Ramos (cell line): ENCODE data around the gene POLR2F.

Experiments used
- in situ Hi-C: fragments of 300-500 bp; cut with MboI; formaldehyde crosslinking; loops from one replicate; pipeline ENCODE4 v1.14.3; 2022; ENCODE audit warnings: low sequenced_read_pairs; ENCODE audit not compliant: unreplicated experiment

POLR2F gene

DNA sequence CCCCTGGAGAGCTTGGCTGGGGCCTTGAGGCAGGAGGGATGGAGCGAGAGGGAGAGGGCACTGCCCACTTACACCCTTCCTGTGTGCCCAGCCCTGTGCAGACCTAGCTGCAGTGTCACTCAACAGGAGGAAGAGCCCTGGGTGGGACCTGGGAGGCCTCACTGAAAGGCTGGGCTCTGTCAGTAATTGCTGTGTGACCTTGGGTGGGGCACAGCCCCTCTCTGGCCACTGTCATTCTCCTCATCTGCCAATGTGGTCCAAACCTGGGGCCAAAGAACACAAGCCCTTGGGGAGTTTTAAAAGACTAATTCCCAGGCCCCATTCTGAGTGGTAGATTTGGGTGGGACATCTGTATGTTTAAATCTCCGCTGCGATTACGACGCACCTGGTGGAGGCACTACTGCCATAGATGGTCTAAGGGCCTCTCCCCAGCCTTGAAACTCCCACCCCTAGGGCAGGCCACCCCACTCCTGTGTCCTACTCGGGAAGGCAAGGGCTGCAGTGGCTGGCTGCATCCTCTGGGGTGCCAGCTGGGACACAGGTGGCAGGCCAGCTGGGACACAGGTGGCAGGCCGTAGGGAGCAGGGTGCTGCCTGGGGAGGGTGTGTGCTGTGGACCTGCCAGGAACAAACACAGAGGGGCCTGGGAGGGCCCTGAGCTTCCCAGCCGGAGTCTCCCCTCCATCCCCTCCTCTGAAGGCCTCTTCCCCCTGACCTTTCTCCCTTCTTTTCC, 43.2 kb downstream of the POLR2F start:
- in situ Hi-C loops, result no loop called here

DNA sequence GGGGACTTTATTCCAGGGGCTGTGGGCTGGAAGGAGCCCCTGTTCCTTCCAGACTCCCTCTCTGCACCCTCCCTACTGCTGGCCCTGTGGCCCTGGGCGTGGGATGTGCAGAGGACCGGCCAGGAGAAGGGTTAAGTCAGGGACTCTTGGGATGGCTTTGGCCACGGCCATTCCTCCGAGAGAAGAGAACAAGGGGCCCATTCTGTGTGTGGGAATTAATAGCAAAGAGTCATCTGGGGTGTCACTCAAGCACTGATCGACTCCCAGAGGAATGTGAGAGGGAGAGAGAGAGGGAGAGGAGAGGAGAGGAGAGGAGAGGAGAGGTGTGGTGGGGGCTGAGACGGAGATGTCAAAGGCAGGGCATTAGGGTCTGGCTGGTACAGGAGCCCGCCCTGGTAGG, 45.0 kb downstream of the POLR2F start:
- in situ Hi-C loops, result no loop called here

DNA sequence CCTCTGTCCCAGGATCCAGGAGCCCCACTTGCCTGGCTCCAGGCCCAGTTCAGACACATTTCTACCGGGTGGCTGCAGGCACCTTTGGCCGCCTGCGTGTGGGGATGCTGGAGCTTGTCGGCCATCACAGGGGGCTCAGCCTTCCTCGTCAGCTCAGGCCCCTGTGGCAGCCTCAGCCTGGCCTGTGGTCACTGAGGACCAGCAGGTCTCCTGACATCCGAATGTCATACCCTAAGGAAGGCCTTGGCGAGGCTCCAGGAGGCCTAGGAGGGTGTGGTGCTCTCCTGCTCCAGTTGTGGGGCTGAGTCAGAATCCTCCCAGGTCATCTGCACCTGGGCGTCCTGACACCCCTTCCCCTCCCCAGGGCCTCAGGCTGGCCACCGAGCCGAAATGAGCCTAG, 45.7 kb downstream of the POLR2F start:
- in situ Hi-C loops, result no loop called here

DNA sequence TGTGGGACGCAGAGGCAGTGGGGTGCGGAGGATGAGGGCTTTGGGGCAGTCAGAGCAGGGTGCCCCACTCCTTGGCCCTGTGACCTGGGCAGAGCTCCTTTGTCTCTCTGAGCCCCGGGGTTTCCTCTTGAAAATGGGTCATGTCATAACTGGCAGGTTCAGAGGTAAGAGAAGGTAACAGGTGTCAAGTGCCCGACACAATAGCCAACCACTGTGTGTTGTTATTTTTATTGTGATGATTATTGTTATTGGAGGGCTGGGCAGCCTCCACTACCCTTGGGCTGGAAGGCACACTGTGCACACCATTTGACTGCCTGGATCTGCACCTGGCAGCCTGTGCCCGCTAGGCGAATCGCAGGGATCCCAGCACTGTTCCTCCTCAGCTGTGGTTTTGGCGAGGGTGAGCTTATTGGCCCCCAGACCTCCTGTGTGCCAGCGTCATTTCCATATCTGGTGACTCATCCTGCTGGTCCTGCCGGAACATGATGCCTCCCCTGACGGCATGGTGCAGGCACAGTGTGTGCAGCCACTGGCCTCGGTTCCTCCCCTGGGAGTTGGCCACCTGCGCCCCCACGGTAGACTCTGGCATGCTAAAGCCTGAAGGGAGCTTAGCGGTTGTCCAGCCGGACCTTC, 46.3 kb downstream of the POLR2F start:
- in situ Hi-C loops, result no loop called here

DNA sequence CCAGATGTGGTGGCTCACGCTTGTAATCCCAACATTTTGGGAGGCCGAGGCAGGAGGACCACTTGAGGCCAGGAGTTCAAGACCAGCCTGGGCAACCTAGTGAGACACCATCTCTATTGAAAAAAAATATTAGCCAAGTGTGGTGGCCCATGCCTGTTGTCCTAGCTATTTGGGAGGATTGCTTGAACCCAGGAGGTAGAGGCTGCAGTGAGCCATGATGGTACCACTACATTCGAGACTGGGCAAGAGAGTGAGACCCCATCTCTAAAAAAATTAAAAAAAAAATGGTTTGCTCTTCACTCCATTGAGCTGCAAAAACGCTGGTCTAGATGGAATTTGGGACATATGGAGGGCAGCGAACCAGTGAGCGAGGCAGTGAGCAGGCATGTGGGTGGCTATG, 52.4 kb downstream of the POLR2F start:
- in situ Hi-C loops, result no loop called here

DNA sequence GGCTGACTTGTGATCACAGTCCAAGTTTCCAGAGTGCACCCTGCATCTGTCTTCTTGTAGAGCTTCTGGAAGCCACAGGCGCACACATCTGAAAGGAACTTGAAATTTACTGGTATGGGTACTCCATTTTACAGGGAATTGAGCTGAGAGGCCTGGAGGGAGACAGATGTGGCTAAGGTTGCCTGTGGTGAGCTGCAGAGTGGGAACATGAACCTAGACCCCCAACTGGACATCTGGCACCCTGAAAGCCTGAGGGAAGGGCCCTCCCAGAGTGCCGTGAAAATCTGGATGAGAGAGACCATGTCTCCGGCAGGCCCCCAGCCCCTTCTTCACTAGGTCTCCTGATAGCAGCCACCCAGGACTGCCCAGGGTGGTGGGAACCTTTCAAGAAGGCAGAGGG, 53.4 kb downstream of the POLR2F start:
- in situ Hi-C loops, result no loop called here

DNA sequence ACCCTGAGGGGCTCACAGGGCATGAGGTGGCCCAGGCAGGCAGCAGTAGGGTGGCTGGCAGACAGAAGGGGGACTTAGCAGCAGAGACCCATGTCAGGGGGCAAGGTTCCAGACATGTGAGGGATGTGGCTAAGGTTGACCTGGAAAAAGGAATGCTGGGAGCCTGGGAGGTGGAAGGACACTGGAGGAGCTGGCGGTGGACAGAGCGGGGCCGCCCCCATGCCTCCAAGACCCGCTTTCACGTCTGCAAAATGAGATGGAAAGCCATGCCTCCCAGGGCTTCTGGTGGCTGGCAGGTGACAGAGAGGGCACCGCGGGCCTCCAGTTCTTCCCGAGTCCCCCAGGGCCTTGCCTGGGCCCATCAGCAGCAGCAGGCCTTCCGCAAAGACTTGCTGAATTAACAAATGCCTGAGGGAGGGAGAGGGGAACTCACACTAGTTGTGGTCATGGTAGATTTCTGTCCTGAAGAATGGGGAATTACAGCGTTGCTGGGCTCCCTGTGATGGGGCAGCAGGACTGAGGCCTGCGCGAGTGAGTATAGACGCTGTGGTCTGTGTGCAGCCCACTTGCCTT, 53.9 kb downstream of the POLR2F start:
- in situ Hi-C loops, result no loop called here

DNA sequence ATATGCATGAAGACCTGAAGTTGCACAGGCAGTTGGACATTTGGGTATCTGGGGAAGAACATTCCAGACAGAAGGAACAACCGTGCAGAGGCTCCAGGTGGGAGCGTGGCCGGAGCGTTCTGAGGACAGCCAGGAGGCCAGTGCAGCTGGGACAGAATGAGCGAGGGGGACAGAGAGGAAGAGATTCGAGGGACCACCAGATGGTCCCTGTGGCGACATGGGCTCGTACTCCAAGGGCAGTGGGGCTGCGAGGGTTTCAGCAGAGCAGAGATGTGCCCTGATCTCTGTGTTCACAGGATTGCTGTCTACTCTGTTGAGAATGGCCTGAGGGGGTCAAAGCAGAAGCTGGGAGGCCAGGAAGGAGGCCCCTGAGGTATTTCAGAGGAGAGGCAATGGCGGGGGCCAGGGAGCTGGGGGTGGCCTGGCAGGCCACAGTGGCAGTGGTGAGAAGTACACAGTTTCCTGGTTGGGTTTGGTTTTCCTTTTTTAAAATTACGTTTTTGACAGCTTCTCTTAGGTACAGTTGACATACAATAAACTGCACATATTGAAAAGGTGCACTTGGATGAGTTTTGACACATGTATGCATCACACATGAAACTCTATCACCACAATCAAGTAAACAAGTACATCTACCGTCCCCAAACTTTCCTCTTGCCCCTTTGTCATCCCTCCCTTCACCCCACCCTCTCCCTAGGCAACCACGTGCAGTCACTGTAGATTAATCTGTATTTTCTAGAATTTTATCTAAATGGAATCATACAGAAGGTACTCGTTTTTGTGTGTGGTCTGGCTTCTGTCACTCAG, 55.7 kb downstream of the POLR2F start:
- in situ Hi-C loops, result no loop called here

DNA sequence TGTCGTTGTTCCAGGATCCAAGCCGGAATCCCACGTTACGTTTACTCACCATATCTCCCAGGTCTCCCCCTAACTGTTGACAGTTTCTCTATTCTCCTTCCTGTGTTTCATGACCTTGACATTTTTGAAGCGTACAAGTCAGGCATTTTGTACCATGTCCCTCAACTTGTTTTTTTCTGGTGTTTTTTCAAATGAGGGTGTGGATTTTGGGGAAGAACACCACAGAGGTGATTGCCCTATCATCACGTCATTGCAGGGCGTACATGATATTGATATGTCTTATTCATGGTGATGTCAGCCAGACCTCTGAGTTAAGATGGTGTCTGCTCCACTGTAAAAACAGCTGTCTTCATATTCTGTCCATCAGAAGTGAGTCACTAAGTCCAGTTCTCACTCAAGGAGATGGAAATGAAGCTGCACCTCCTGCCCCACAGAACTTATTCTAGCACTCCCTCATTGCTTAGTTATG, 59.1 kb downstream of the POLR2F start:
- in situ Hi-C loops, result no loop called here

DNA sequence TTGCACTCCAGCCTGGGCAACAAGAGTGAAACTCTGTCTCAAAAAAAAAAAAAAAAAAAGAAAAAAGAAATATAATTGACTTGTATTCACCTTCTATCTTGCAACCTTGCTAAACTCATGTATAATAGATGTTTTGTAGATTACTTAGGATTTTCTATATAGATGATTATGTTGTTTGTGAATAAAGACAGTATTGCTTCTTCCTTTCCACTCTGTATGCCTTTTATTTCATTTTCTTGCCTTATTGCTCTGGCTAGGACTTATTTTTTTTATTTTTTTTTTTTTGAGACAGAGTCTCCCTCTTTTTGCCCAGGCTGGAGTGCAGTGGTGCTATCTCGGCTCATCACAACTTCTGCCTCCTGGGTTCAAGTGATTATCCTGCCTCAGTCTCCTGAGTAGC, 60.6 kb downstream of the POLR2F start:
- in situ Hi-C loops, result no loop called here

DNA sequence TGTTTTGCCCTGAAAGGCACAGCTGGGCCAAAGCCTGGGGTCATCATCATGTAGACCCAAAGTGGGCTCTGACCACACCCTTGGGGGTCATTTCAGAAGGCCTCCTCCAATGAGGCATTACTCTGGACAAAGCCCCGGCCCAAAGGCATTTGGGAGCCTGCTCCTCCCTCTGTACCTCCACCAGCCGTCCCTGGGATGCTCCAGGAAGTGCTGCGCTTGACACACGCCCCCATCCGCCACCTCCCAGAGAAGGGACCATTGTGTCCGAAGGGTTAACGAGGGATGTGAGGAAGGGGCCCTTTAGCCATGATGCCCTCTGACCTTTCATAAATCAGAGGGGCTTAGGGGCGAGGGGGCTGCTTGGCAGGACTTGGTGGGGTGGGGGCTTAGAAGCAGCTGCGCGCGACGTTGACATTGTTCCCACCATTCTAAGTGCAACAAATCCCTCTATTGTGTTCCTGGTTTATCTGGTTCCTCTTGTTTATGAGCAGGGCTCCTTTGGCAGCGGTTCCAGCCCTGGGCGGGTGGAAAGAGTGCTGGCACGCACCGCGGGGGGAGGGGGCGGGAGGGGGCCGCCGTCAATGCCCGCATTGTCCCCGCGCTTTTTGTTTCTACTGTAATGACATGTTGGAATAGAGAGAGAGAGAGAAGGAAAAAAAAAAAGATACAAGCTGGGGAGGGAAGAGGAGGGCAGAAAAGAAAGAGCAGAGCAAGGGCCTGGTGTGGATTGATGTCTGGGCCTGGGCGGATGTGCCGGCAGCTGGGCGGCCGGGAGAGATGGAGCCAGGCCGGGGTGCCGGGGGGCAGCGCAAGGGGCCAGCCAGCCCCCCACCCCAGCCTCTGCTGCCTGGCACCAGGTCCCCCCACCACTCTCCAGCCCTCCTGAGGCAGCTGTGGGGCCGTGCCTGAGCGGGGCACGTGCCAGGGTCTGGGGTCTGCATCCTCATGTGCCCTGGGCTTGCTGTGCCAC, 63.0 kb downstream of the POLR2F start:
- in situ Hi-C loops, result no loop called here

DNA sequence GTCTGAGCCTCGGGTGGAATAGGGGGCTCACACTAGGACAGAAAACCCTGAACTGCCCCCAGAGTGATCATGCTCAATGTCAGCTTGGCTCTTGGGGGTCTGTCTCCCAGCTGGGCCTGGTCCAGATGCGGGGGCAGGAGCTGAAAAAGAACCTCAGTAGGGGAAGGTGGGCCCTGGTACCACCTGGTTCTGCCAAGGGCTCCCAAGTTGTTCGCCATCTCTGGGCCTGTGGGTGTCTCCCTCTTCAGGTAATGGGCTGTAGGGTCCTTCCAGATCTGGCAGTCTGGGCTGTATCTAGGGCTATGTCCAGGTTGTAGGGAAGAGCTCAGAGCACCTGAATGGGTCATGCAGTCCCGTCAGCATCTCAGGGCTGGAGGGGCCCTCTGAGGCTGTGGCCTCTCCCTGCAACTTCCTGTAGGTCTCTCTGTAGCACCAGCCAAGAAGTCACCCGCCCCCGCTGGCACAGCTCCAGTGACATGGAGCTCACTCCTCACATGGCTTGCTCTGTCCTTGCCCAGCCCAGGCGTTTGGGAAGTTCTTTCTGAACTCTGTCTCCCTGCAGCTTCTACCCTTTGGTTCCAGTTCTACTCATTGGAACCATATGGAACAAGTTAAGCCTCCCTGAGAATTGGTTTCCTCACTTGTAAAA, 63.9 kb downstream of the POLR2F start:
- in situ Hi-C loops, result no loop called here

DNA sequence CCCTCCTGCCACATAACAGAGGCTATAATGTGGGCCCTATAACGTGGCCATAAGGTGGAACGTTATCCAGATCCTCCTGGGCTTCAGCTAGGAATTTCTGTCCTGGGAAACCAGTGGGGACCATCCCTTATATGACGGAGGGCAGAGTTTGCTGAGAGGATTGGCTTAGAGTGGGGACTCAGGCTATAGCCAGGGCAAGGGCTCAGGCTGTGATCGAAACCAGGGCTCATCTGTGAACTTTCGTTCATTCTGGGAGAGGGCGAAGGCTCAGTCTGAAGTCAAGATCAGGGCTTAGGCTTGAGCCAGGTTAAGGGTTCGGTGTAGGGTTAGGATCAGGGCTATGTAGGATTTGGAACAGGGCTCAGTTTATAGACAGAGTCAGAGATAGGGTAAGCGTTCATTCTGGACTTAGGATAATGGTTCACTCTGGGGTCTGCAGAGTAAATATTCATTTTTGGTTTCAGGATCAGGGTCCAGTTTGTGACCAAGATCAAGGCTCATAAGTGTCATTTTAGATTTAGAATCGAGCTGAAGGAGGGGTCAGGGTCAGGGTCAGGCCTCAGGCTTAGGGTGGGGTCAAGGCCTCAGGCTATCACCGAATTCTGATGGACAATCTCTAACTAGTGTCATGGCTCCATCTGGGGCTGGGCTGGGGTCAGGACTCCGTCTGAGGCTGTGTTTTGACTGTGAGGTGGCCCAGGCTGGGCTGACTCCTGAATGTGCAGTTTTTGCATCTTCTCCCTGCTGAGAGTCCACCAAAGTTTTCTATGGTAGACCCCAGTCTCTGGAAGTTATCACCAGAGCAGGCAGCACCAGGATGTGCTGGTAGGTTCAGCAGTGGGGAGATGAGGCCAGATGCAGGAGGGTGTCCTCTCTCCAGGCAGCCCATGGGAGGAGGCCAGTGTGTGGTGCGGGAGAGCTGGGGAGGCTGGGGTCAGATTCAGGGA, 64.7 kb downstream of the POLR2F start:
- in situ Hi-C loops, result no loop called here
